ENCODE measurements around the gene ZNF836.
"Not testable (repeated sequence)": the region's sequence is repeated elsewhere in the genome, so short reads cannot be mapped to it uniquely, and the experiment has no call there.

ZNF836 gene

DNA sequence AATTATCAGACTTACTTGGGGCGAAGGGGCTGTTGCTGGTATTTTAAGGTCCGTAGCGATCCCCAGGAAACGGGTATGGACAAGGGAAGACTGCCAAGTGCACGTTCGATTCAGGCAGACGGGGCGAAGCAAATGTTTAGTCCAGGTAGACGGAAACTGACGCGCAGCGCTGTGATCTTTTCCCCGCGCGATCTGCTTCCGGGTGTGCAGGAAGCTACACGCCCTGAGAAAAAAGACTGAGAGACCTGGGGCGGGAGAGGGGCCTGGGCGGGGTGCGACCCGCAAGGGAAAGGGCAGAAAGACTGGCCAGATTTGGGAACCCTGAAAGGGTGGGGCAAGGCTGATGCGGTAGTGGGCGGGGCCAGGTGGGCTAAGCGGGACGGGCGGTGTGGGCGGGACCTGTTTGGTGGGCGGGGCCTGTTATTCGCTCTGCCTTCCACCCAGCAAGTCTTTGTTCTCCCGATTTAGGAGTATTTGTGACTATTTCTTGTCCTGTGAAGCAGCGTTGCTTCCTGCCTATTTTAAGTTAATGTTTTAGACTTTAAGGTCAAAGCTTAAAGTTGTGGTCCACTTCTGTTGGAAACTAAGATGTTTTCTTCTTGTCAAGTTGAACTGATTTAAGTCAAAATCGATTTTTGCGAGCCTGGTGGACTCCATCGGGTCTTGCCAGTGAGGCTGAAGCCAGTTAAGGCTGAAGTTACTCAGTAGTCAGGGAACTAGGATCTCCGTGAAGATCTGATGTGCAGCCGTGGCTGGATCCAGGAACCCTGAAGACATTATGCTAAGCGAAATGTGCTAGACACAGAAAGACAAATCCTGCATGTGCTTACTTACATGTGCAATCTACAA is at the start of gene ZNF836:
TSS of gene ZNF836 (minus strand) at position 301 of the 849 bp plus-strand sequence. CDS start 3,549 bp downstream, outside the sequence.
- peak; percentile 64 for DNase-seq

- no peak for DNase-seq
These were observed 49.6 kb upstream of the ZNF836 start for GRCh38 chr19:52221031-52221430.

DNA sequence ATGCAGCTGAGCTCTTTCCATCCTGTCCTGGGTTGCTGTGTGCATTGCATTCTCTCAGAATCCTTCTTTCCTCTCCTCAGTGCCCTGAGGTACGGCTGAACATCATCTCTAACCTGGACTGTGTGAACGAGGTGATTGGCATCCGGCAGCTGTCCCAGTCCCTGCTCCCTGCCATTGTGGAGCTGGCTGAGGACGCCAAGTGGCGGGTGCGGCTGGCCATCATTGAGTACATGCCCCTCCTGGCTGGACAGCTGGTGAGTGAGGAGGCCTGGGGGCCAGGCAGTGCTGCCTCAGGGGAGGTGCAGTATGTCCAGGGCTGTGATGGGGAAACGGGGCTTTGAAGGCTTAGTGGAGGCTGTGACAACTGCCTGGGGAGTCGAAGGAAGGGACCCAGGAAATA is 48.2 kb upstream of the ZNF836 start:
- no peak for DNase-seq

DNA sequence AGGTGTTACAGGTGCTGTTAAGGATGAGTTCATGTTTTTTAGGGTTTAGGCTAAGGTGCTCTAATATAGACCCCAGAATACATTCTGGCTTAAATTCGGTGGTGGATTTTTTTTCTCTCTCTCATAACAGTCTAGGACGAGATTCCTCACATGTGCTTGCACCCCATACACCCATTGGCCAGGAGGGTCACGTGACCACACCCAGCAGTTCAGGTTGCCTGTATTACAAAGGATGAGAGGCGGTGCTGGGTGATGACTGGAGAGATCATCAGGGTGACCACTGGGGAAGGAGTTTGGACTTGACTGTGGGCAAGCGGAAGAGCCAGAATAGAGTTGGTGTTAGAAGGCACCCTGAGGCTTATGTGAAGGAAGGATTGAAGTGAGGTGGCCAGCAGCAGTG is 46.2 kb upstream of the ZNF836 start:
- DNase-seq: no peak

- no peak for DNase-seq
These were observed 45.0 kb upstream of the ZNF836 start for GRCh38 chr19:52216401-52216800.

- DNase-seq: no peak
These were observed 42.8 kb upstream of the ZNF836 start for GRCh38 chr19:52214241-52214640.

GRCh38 chr19:52212572-52213255 is 41.3 kb upstream of the ZNF836 start:
- DNase-seq: no peak

DNA sequence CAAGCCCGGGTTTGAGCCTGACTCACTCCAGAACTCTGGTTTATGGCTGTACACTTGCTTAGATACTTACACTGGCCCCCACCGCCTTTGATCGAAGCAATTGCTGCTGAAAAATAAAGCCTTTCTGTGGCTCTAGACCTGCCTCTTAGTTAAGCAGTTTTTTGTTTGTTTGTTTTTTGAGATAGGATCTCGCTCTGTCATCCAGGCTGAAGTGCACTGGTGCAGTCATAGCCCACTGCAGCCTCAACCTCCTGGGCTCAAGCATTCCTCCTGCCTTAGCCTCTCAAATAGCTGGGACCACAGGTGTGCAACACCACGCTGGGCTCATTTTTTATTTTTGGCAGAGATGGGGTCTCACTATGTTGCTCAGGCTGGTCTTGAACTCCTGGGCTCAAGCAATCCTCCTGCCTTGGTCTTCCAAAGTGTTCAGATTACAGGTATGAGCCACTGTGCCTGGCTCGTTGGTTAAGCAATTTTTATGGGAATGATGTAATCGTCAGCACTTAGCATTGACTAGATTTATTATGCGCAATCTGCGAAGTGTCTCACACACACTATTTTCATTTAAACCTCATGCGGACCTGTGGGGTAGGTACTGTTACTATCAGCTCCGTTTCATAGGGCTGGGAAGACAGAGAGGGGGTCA is 40.6 kb upstream of the ZNF836 start:
- no peak for DNase-seq

- DNase-seq: no peak
These were observed 39.8 kb upstream of the ZNF836 start for GRCh38 chr19:52211203-52211602.

DNA sequence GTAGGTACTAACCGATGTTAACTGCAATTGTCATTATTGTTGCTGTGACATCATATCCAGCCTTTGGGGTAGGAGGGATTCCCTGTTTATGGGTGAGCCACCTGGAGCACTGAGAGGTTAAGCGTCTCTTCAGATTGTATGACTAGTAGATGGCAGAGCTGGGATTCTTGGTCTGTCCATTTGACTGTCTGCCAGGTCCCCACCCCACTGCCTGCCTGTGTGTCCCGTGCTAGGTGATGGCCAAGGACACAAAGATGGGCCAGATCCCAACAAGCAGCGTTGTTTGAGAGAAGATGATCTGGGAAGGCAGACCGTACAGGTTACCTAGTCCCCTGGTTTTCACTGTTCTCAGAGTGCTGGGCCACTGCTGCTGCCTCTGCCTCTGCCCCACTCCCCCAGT is 35.1 kb upstream of the ZNF836 start:
- no peak for DNase-seq

GRCh38 chr19:52200755-52201391 is 29.5 kb upstream of the ZNF836 start:
- DNase-seq: not testable (repeated sequence)

GRCh38 chr19:52200044-52200443 is 28.6 kb upstream of the ZNF836 start:
- DNase-seq: peak; percentile 66

DNA sequence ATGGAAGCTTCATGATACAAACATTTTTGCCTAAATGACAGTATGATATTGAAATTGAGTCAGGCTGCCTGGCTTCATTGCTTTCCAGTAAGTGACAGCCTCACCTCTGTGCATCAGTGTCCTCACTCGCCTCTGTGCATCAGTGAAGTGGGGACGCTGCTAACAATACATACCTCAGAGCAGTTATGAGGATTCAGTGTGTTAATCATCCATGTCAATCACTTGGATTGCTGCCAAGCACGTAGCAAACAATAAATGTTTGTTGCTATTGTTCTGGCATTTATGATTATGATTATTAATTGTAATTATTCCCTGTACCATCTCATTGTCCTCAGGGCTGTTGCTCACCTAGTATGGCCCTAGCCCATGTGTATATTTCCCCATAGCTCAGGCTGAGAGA is 27.3 kb upstream of the ZNF836 start:
- DNase-seq: no peak

- DNase-seq: no peak
These were observed 26.5 kb upstream of the ZNF836 start for GRCh38 chr19:52197964-52198363.

DNA sequence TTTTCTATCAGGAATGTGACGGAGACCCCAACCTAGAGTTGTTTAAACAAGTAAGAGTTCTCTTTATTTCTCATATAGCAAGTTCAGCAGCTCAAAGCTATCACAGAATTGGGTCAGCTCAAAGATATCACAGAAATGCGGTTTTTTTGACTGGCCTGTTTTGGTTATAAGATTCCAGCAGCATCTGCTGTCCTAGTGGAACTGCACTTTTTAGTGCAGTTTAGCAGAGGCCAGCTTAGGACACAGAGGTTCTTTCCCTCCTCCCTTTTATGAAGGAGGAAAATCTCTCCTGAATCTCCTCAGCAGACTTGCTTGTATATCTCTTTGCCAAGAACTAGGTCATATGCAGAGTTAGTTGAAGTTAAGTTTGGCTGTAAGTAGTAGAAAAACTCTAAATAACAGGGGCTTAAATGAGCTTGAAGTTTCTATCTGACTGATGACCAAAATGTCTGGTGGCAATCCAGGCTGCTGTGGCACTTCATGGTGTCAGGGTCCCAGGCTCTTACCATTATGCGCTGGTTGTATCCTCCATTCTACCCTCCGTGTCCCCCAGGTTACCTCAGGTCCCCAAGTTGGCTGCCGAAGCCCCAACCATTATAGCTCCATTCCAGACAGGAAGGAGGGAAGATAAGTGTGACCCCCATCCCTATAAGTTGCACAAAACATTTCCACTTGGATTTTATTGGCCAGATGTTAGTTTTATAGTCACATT is 25.0 kb upstream of the ZNF836 start:
- no peak for DNase-seq

GRCh38 chr19:52191951-52192350 is 20.5 kb upstream of the ZNF836 start:
- DNase-seq: no peak

DNA sequence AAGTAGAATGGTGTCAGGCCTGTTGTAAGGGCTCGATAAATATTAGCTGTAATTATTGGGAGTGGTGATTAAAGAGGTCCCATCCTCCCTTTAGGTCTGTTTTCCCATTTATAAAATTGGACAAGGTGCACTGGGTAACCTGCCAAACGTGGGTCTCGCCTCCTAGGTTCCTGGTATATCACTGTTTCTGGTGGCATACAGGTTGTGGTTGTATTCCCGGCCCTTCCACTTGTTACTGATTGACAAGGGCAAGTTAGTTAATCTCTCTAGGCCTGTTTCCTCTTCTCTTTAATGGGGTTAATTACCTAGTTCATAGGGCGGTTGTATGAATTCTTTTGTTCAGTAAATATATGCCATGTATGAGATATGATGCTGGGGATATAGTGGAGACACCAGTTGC is 20.0 kb upstream of the ZNF836 start:
- DNase-seq: no peak

DNA sequence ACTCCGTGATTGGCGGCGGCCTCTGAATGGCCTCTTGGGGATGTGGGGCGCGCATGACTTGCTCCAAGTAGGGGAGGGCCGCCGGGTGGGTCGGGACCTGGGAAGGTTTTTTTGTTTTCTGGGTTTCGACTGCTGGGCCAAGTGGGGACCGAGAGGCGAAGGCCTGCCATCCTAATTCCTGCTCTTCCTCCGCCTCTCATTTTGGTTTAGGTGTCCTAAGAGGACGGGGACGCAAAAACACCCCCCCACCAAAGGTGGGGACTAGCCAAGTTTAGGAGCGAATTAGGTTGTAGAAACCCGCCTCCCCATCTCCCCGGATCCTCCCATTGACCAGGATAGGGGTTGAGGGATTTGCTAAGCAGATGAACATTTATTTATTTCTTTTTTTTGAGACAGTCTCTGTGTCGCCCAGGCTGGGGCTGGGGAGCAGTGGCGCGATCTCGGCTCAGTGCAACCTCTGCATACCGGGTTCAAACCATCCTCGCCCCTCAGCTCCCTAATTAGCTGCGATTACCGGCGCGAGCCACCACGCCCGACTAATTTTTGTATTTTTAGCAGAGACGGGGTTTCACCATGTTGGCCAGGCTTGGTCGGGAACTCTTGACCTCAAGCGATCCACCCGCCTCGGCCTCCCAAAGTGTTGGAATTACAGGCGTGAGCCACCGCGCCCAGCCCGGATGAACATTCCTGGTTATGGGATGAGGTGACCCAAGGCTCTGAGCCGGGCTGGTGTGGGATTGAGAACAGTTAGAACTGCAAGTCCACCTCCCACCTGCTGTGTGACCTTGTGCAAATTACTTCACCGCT is 19.3 kb upstream of the ZNF836 start:
- DNase-seq: peak; percentile 37

DNA sequence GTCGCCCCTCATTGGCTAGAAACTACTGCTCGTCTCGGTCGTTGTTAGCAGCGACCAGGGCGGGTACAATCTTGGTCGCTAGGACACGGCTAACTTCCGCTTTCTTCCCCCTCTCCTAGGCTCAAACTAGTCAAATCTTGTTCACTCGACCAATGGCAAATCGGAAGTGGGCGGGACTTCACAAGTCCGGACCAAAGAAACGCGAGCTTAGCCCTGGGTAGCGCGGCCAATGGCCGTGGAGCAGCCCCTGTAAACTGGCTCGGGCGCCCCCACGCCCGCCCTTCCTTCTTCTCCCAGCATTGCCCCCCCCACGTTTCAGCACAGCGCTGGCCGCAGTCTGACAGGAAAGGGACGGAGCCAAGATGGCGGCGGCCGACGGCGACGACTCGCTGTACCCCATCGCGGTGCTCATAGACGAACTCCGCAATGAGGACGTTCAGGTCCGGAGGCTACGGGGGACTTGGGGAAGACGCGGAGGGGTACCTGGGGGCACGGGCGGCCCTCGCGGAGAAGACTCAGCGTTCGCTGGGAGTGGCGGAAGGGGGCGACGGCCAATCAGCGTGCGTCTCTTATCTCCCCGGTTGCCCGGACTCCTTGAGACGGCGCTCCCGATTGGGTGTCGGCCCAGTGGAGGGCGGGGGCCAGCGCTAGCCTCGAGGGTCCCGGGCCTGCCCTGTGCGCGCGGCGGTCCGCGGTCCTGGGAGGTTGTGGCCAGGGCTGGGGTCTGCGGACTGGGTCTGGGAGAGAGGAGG is 18.5 kb upstream of the ZNF836 start, which contains the start of gene PPP2R1A:
TSS of gene PPP2R1A (plus strand) at position 318 of the 752 bp plus-strand sequence. CDS start at position 363, 45 bp downstream.
- peak; percentile 100 for DNase-seq

GRCh38 chr19:52188822-52189734 is 17.7 kb upstream of the ZNF836 start:
- DNase-seq: no peak

Measured in HCEC 1CT (cell line).